HepG2 (cell line): ENCODE results near the gene NINJ2. TPM values are rescaled to one million over a fixed set of nuclear protein-coding genes. Genes with fewer than 3 reads are reported as not detected.

Experiments used
- ATAC-seq: fragments of 200-7000 bp; cut with Tn5 transposase; 3 replicates; pipeline ENCODE4 v1.9.1; 2020; ENCODE audit warnings: mild to moderate bottlenecking, moderate library complexity
- BruUV-seq: library from RNA; stranded (reverse); fragments of 400-500 nt; replicated peaks from 2 replicates; lab custom pipeline; 2021; lab: Mats Ljungman, UMichigan
- CTCF ChIA-PET: fragments of 300-600 bp; formaldehyde crosslinking; extraction: SDS; loops from one replicate; lab custom pipeline; 2021; ENCODE audit warnings: low total read pairs, inconsistent platforms, low intra/inter-chr PET ratio; lab: Yijun Ruan, JAX
- POLR2A ChIA-PET: fragments of 350-600 bp; sonication (Branson Sonifier 250); formaldehyde crosslinking; loops from one replicate; lab custom pipeline; 2020; ENCODE audit warnings: antibody characterized with exemption, inconsistent platforms; lab: Yijun Ruan, JAX
- DNase-seq: peaks from one replicate; pipeline ENCODE4 v3.0.0-alpha.2; 2015; ENCODE audit warnings: low spot score
- FAIRE-seq: peaks from 3 replicates; lab custom pipeline; 2011; peaks lifted over from hg19 to GRCh38; lab: Jason Lieb, UNC
- H2AFZ ChIP-seq: one replicate; pipeline ENCODE4 v1.6.1; 2011; ENCODE audit warnings: low read length, inconsistent platforms
- H3K27ac ChIP-seq: fragments of 300-600 bp; 3 replicates; pipeline ENCODE4 v1.8.0; 2011; ENCODE audit warnings: mixed run types, mild to moderate bottlenecking, mixed read lengths, low read length, inconsistent platforms; ENCODE audit not compliant: insufficient read depth; ENCODE audit errors: extremely low read length
- H3K27me3 ChIP-seq, 2 experiments: fragments of 200-600 bp in 1 of 2; 2 replicates in 1 of 2; 3 replicates in 1 of 2; pipeline versions ENCODE4 v1.6.0 to v1.8.0; 2011; ENCODE audit warnings: low read length in 2 of 2, mild to moderate bottlenecking in 2 of 2, moderate library complexity in 2 of 2, inconsistent platforms in 1 of 2; ENCODE audit not compliant: insufficient read depth in 2 of 2, control insufficient read depth in 1 of 2
- H3K36me3 ChIP-seq, 2 experiments: fragments of 200-600 bp in 1 of 2; replicated peaks in 1 of 2; 2 replicates in 1 of 2; 3 replicates in 1 of 2; pipeline versions ENCODE4 v1.5.1 to v1.8.0; 2011; ENCODE audit warnings: low read length in 2 of 2, inconsistent platforms in 1 of 2; ENCODE audit not compliant: insufficient read depth in 2 of 2, control insufficient read depth in 1 of 2
- H3K4me1 ChIP-seq: 2 replicates; pipeline ENCODE4 v1.5.1; 2012; ENCODE audit warnings: low read length, inconsistent platforms; ENCODE audit not compliant: insufficient read depth
- H3K4me2 ChIP-seq: 2 replicates; pipeline ENCODE4 v1.6.0; 2011; ENCODE audit warnings: low read depth, low read length, inconsistent platforms
- H3K4me3 ChIP-seq, 3 experiments: fragments of 200-600 bp in 1 of 3; sonication (generic), shearing (Covaris generic) in 1 of 3; replicated peaks in 1 of 3; 2 replicates each; pipeline ENCODE4 v1.5.1; 2011 to 2016; ENCODE audit warnings: low read length in 3 of 3, inconsistent platforms in 2 of 3, low read depth in 2 of 3, mild to moderate bottlenecking in 2 of 3, control low read depth in 1 of 3, mixed read lengths in 1 of 3; ENCODE audit not compliant: insufficient read depth in 1 of 3
- H3K79me2 ChIP-seq: one replicate; pipeline ENCODE4 v1.6.1; 2011; ENCODE audit warnings: low read length, inconsistent platforms; ENCODE audit not compliant: insufficient read depth
- H3K9ac ChIP-seq: 2 replicates; pipeline ENCODE4 v1.6.0; 2011; ENCODE audit warnings: mild to moderate bottlenecking, low read depth, low read length, inconsistent platforms; ENCODE audit not compliant: insufficient read depth
- H3K9me3 ChIP-seq: 2 replicates; pipeline ENCODE4 v1.5.1; 2012; ENCODE audit warnings: mild to moderate bottlenecking, low read length
- H4K20me1 ChIP-seq: 2 replicates; pipeline ENCODE4 v1.6.0; 2011; ENCODE audit warnings: inconsistent platforms, mild to moderate bottlenecking, low read length, moderate library complexity; ENCODE audit not compliant: insufficient read depth
- AHR ChIP-seq: IDR thresholded peaks from 2 replicates; pipeline ENCODE4 v1.6.1; 2018; ENCODE audit warnings: missing genetic modification reagents, missing compliant biosample characterization
- MXD4 ChIP-seq: IDR thresholded peaks from 2 replicates; pipeline ENCODE4 v1.6.1; 2016; ENCODE audit warnings: mild to moderate bottlenecking, missing biosample characterization, missing genetic modification reagents
- PBX2 ChIP-seq: IDR thresholded peaks from 2 replicates; pipeline ENCODE4 v1.6.1; 2016; ENCODE audit warnings: control low read depth
- ZBTB38 ChIP-seq: sonication (generic); formaldehyde crosslinking; IDR thresholded peaks from 2 replicates; pipeline ENCODE4 v1.5.1; 2020; ENCODE audit warnings: mild to moderate bottlenecking, missing genetic modification reagents
- ZHX1 ChIP-seq: sonication (generic); formaldehyde crosslinking; IDR thresholded peaks from 2 replicates; pipeline ENCODE4 v1.8.1; 2022; ENCODE audit warnings: low read depth, mild to moderate bottlenecking, missing genetic modification reagents
- ZNF780A ChIP-seq: sonication (generic); formaldehyde crosslinking; IDR thresholded peaks from 2 replicates; pipeline ENCODE4 v1.8.0; 2022; ENCODE audit warnings: mild to moderate bottlenecking, missing genetic modification reagents, moderate library complexity
- WGBS: methylation state at CpG from one replicate; pipeline ENCODE4 v1.1.6; 2017; ENCODE audit warnings: low lambda C conversion rate; 5-methylcytosine and 5-hydroxymethylcytosine counted together
- in situ Hi-C: cut with HindIII; loops from 2 replicates; pipeline ENCODE4 v1.10.0; 2017; ENCODE audit warnings: low pct_unique_long_range_greater_than_20kb; ENCODE audit not compliant: extremely low pct_ligation_motif_present
- intact Hi-C: fragments of 100-400 bp; cut with micrococcal nuclease; formaldehyde crosslinking; loops from one replicate; pipeline ENCODE4 v1.10.0; 2022; ENCODE audit not compliant: unreplicated experiment
- polyA plus RNA-seq, 8 experiments: library from polyadenylated mRNA; depleted of rRNA in 3 of 8; stranded (reverse) in 7 of 8; unstranded in 1 of 8; fragments of >200 nt; fragmentation: Illumina TruSeq in 4 of 8; extraction: Trizol in 4 of 8; gene quantifications; 2 replicates each; pipeline versions ENCODE4 v1.2.1 to v1.2.3, GENCODE V29; 2011 to 2016; ENCODE audit warnings: low read depth in 4 of 8, missing spikeins in 1 of 8, mixed read lengths in 1 of 8; ENCODE audit not compliant: insufficient read depth in 1 of 8
- total RNA-seq, 5 experiments: library from RNA; depleted of rRNA; stranded (reverse); fragments of >200 nt; fragmentation: Illumina TruSeq; extraction: Trizol; gene quantifications; 2 replicates each; pipeline ENCODE4 v1.2.3, GENCODE V29; 2016; ENCODE audit warnings: low read depth in 1 of 5

The NINJ2 gene
- total and polyA plus RNA-seq, 2 of the 13 experiments (the other 11 are each of a cell fraction or from before 2014, with no cell fraction given) = 0.62 to 3.8 TPM

GRCh38 chr12:607541-608001 is 55.7 kb downstream of the NINJ2 start:
- BruUV-seq = no TSS peak
- Histone ChIP-seq H3K79me2 (no peaks in the 10 kb centered on the region), H3K4me2 (no peak overlapping the region), H3K36me3 (no peaks in the 10 kb centered on the region), H3K4me3 (no peak overlapping the region), H3K27me3 (no peaks in the 10 kb centered on the region), H3K4me1 (peaks cover 54% of the 10 kb centered on the region), H4K20me1 (no peaks in the 10 kb centered on the region), H3K27ac (no peak overlapping the region)
- intact Hi-C loops = no loop called here
- ChIA-PET POLR2A (no interaction called here), CTCF (no interaction called here)
- WGBS = 56% methylated on average over 5 of the region's 5 CpGs
- FAIRE-seq = no peak
- ATAC-seq = no peak
- DNase-seq = no peak
- no peak for TF ChIP-seq ZNF780A (CRISPR knock-in tag)
- TF ChIP-seq PBX2 (CRISPR knock-in tag) = peak; percentile 51
- TF ChIP-seq ZHX1 = no peak
- TF ChIP-seq MXD4 (CRISPR knock-in tag) = no peak
- TF ChIP-seq, all 625 proteins: peak for 1
- no peak overlapping the region for H2AFZ ChIP-seq
- no peaks in the 10 kb centered on the region for H3K9me3 ChIP-seq
- H3K9ac ChIP-seq = no peak overlapping the region
- in situ Hi-C loops = no loop called here

GRCh38 chr12:604956-605355 is 58.3 kb downstream of the NINJ2 start:
- H3K36me3 ChIP-seq = no peaks in the 10 kb centered on the region
- no peaks in the 10 kb centered on the region for H3K27me3 ChIP-seq
- BruUV-seq = no TSS peak
- ATAC-seq = no peak
- no peak for FAIRE-seq
- H3K4me3 ChIP-seq = no peak overlapping the region
- 81% methylated on average over 4 of the region's 7 CpGs for WGBS
- no peaks in the 10 kb centered on the region for H3K9me3 ChIP-seq
- no peak for DNase-seq
- H3K79me2 ChIP-seq = no peaks in the 10 kb centered on the region
- H3K4me1 ChIP-seq = peaks cover 53% of the 10 kb centered on the region
- H3K27ac ChIP-seq = no peak overlapping the region
- in situ Hi-C loops = no loop called here
- no peak overlapping the region for H3K4me2 ChIP-seq
- CTCF ChIA-PET = no interaction called here
- no peak overlapping the region for H3K9ac ChIP-seq
- H4K20me1 ChIP-seq = no peaks in the 10 kb centered on the region
- peak overlapping the region; percentile 22 for H2AFZ ChIP-seq
- TF ChIP-seq AHR (CRISPR knock-in tag) (no peak), ZBTB38 (CRISPR knock-in tag) (0 out of 2 replicates have a peak, but pooled peaks have one; percentile 28)
- TF ChIP-seq, all 625 proteins: peak for 1
- intact Hi-C loops = no loop called here
- POLR2A ChIA-PET = no interaction called here
